Tongue (tissue), 2 donors: ENCODE data around the gene GAMT. TPM values are rescaled to one million over a fixed set of nuclear protein-coding genes. Genes with fewer than 3 reads are reported as not detected.
A peak's percentile ranks its signal among the peaks of the same experiment; 100 is the strongest.

ENCODE experiments used
- DNase-seq: peaks from one replicate; pipeline ENCODE4 v3.0.0-alpha.2; 2015
- total RNA-seq: library from RNA; depleted of rRNA; stranded (reverse); fragments of >200 nt; gene quantifications from one replicate; pipeline ENCODE4 v1.2.3, GENCODE V29; 2014

The GAMT gene
- total RNA-seq, 1 donor from 2014 or later: 102 TPM

DNA sequence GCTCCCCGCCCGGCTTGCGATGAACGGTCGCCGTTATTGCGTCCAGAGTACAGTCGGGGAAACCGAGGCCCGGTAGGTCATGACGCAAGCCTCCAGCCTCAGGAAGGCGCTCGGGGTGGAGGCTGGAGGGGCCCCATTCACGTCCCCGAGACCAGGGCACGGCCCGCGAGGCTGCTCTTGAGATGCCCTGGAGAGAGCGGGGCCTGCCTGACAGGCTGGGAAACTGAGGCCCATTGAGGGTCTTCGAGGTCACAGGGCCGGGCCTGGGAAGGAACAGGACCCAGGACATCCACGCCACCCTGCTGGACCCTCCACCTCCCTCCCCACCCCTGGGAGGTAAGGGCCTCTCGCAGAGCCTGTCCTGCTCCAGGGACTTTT lies 17.3 kb downstream of the GAMT start:
- DNase-seq: no peak

DNA sequence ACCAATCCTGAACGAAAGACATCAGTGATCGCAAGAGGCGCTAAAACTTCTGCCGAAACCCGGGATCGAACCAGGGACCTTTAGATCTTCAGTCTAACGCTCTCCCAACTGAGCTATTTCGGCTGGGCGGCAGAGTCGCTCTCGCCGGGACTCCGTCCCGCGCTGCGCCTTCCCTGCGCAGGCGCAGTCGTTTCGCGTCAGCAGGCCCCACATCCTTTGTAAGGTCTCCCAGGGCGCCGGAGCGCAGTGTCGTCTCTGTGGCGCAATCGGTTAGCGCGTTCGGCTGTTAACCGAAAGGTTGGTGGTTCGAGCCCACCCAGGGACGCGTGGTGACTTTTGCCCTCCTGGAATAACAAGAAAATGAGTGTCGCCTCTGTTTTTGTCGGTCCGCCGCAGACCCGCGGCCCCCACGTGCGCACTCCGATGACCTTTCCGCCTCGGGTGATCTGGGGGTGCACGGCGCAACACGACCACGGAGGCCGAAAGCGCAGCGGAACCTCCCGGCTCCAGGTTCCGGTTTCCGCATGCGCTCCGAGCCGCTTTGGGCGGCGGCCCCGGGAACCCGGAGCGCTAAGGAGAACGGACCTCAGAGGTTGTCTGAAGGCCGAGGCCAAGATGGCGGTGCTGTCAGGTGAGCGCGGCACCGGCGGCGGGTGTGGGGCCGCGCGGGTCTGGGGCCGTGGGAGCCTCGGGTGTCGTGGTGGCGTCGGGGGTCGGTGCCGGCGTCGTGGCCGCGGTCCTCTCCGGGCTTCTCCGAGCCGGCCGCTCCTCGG lies 17.8 kb downstream of the GAMT start, which contains the start of gene NDUFS7:
Gene NDUFS7, plus strand, starts transcription at position 596 of the 773 bp plus-strand sequence. Its CDS starts 20 bp downstream, at position 616.
- peak; percentile 96 for DNase-seq

GRCh38 chr19:1383017-1383311 lies 18.4 kb downstream of the GAMT start:
- no peak for DNase-seq

DNA sequence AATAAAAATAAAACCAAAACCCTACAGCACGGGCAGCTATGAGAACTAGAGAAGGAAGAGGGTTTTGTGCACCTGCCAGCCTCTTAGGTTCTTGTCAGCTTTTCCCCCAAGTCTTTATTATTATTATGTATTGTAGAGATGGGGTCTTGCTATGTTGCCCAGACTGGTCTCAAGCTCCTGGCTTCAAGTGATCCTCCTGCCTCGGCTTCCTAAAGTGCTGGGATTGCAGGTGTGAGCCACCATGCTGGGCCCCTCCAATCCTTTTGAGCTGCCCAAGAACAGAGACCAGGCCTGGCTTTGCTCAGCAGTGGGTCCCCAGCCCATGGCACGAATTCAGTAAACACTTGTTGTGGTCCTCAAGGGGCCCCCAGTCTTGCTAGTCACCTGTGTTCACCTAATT lies 19.1 kb downstream of the GAMT start:
- DNase-seq: no peak

- DNase-seq: no peak
Measured at GRCh38 chr19:1379961-1380489, 21.3 kb downstream of the GAMT start.

DNA sequence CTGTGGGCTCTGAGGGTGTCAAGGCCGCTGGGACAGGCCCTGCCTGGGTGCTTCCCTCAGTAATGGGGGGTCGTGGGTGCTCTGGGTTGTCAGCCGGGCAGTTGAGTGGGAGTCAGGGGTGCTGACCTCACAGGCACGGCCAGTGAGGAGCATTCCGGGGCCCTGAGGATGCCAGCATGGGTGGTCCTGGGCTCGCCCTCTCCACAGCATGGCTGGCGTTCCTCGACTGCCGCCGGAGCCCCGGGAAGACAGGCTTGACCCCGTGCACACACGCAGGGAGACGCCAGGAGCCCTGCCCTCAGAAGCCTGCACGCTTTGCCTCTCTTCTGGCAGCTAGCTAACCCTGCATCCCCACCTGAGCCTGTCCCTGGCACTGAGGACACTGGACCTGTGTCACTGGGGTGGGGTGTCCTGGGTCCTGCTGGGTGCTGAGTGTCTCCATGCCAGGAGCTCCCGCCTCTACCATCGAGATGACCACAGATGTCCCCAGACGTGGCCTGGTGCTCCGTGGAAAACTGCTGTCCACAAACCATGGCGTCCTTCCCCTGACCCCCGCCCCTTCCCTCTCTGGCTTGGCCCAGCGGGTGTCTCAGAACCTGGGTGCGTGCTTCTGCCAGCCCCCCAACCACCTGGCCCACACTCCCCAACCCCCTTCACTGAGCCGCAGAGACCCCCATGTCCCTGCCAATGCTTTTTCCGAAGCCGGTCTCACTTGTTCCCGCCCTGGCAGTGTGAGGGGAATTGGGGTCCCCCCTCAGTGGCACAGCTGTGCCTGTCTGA lies 22.0 kb downstream of the GAMT start:
- no peak for DNase-seq

DNA sequence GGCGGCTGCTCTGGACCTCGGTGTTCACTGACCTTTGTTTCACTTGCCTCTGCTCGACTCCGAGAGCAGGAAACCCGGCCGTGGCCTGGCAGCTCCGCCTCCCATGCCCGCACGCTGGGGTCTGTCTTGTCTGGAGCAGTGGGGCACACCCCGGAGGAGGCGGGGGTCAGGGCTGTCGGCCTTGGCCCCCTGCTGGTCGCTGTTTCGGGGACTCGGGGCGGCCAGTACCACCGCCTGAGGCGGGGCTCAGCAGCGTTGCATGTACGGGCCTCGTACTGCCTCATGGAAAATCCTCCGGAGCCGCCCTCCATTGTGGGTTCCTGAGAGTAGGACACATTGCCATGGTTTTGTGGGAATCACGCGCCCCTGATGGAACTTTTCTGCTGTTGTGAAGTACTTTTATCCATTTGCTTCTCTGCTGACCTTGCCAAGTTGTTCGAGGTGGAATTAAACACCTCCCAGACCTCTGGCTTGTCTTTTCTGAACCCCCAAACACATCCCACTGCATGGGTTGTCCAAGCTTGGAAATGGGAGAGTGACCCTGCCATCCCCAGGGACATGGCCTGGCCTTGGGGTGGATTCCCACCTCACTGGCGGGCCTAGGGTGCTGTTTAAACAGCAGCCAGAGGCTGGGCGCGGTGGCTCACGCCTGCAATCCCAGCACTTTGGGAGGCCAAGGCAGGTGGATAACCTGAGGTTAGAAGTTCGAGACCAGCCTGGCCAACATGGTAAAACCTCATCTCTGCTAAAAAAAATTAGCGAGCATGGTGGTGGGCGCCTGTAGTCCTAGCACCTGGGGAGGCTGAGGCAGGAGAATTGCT lies 23.2 kb downstream of the GAMT start:
- no peak for DNase-seq

DNA sequence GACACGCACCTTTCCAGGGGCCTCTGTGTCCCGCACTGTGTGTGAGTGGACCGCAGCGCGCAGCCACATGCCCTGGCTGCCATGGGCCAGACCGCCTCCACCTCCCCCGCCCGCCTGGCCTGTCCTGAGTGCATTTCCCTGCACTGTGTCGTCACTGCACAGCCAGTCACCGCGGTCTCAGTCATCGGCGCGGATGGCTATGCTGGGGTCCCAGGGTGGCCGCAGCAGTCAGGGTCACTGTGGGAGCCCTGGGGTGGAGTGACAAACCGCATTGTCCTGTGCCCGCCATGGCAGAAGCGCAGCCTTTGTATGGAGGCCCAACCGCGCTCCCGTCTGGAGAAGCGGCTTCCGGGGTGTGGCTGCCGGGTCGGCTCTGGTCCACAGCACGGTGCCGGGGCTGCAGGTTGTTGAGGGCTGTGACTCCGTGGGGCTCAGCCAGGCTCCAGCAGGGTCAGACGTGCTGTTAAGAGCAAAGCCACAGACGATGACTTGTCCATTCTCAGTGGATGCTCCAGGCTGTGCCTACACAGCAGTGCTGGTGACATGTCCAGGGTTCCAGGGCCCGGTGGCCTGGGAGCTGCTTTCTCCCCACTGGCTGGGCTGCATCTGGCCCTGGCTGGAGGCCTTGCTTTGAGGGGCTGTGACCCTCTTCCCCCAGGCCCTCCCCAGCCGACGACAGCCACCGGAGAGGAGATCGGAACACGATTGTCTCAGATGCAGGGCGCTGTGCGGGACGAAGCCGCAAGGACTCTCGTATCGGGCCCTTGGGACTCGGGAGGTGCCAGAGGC lies 24.0 kb downstream of the GAMT start:
- no peak for DNase-seq

DNA sequence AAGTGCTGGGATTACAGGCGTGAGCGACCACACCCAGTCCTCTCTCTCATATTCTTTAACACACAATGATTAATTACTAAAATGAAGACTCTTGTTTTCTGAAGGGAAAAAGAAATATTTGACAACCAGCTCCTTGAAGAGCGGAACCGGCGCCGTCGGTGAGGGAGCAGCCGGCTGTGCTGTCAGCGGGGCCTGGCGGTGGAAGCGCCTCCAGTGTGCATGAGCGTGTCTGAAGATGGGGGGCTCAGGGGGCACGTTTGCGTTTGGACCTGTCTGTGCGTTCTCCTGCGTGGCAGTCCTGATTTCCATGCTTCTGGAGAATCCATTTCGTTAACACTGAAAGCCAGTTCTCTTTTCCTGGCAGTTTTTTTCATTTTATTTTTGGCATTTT lies 24.9 kb downstream of the GAMT start:
- no peak for DNase-seq

DNA sequence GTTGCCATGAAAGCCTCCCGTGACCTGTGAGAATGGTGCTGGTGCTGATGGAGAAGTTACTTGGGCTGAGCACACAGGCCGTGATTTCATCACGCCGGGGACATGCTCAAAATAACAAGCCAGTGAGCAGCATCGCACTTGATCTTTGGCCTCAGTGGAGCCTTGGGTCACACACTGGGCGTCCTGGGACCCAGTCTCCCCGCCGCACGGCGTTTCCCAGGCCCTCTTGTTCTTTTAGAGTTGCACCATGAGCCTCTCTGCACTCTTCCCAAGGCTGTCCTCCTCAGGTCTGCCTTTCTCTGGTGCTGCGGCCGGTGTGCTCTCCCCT lies 27.1 kb downstream of the GAMT start:
- no peak for DNase-seq

DNA sequence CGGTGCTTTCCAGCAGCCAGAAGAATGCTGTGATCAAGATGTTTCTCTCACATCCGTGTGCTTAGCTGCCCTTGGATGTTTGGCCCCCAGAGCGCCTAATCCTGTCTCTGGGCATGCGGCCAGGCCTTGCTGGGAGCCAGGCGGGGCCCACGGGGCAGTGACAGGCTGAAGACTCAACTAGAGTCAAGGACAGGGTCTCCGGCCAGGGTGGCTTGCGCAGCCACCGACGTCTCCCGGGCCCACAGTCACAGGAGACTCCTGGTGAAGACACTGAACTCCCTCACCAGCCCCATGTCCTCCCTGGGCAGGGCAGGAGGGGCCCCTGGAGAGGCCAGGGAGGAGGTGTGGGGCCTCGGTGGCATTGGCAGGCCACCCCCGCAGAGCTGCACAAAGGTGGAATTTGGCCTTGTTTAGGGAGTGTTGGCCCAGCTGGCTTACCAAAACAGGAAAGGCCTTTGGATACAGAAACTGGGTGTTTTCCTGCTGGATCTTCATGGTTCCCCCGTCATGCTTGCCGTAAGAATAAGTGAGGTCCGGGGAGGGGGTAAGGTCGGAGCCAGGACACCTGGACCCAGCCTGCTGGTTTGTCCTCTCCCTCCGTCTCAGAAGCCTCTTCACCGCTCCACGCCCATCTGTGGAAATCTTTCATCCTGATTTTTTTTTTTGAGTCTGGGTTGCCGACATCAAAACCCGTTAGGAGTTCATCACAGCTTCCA lies 27.6 kb downstream of the GAMT start:
- peak; percentile 40 for DNase-seq

GRCh38 chr19:1373042-1373533 lies 28.3 kb downstream of the GAMT start:
- DNase-seq: no peak

- DNase-seq: no peak
Measured at GRCh38 chr19:1370579-1371361, 30.6 kb downstream of the GAMT start.

- DNase-seq: no peak
Measured at GRCh38 chr19:1369214-1369805, 32.0 kb downstream of the GAMT start.

GRCh38 chr19:1366899-1367870 lies 34.2 kb downstream of the GAMT start:
- DNase-seq: no peak

- DNase-seq: no peak
Measured at GRCh38 chr19:1366296-1366695, 35.0 kb downstream of the GAMT start.

DNA sequence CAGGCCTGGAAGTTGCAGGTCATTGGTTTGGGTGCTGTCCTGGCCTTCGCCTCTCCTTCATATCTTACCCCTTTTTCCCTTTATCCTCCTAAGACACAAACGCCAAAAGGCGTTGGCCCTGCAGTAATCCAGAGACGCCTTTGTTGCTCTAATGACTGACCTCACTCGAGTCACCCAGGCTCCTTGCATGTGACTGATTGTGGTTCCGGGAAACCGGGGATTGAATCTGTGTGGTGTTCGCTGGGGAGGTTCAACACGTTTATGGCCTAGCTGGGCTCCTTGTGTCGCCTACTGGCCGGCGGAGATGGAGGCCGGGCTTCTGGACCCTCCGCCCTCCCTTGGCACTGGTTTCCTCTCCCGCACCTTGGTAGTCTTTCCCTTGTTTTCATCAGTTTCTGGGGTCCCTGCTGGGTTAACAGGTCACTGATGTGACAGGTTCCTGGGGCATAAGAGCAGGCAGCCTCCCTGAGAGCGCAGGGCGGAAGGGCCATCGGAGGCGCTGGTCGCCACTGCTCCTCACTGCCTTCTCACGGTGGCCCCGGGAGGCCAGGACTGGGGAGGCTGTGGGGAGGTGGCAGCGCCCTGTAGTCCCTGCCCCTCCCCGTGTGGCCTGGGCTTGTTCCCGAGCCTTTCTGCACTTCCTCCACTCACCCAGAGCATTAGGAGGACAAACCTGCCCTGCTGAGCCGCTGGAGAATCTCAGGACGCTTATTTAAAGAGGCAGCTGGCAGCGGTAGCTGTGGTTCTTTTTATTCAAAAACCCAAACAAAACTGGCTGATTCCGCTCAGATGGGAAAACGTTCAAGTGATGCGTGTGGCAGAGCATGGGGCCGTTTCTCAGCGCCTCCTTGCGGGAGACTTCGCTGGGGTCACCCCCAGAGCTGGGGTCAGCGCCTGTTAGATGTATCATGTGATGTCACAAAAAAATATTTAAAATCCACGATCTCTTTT lies 35.7 kb downstream of the GAMT start:
- no peak for DNase-seq
